Measurements from ENCODE around the gene DOCK11. TPM values are rescaled to one million over a fixed set of nuclear protein-coding genes. Genes with fewer than 3 reads are reported as not detected.

The DOCK11 gene
- total and polyA plus RNA-seq, 9 of the 15 experiments (the other 6 are each of a cell fraction or from before 2014, with no cell fraction given): 41.8 to 77.8 (median 50.9) TPM

GRCh38 chrX:118495958-118496762 is 545 bp downstream of the DOCK11 start (continued):
- TF ChIP-seq E2F5 (CRISPR knock-in tag; IDR thresholded peaks at IDR 0.05) (no peak), PRDM10 (IDR thresholded peaks at IDR 0.05; ENCODE audit: partially characterized antibody) (peak; percentile 44), POLR2AphosphoS5 (IDR thresholded peaks at IDR 0.05; ENCODE audit: control insufficient read depth, insufficient read depth, low read depth, low read length) (no peak), PURB (CRISPR knock-in tag; IDR thresholded peaks at IDR 0.05; ENCODE audit: low read depth) (no peak), ZNF354B (CRISPR knock-in tag; IDR thresholded peaks at IDR 0.05) (no peak), CXXC5 (CRISPR knock-in tag; IDR thresholded peaks at IDR 0.05) (0 out of 2 replicates have a peak, but pooled peaks have one; percentile 7), MXI1 (IDR thresholded peaks at IDR 0.05; ENCODE audit: low read depth, low read length) (no peak), CHD1 (IDR thresholded peaks at IDR 0.05; ENCODE audit: low read length) (peak; percentile 52), ZNF277 (CRISPR knock-in tag; IDR thresholded peaks at IDR 0.05; ENCODE audit: borderline replicate concordance) (no peak), KDM5B (IDR thresholded peaks at IDR 0.05; ENCODE audit: insufficient replicate concordance, low read depth, low read length) (peak; percentile 44), ZNF79 (CRISPR knock-in tag; IDR thresholded peaks at IDR 0.05; ENCODE audit: low read depth) (no peak), WHSC1 (IDR thresholded peaks at IDR 0.05; ENCODE audit: low read length) (no peak), HIVEP1 (CRISPR knock-in tag; IDR thresholded peaks at IDR 0.05) (no peak), CCNT2 (IDR thresholded peaks at IDR 0.05; ENCODE audit: borderline replicate concordance, extremely low read depth, insufficient read length, low read depth, low read length) (no peak), ZBTB11 (CRISPR knock-in tag; IDR thresholded peaks at IDR 0.05) (no peak), CTBP1 (IDR thresholded peaks at IDR 0.05; ENCODE audit: borderline replicate concordance) (peak; percentile 55), KDM1A (IDR thresholded peaks at IDR 0.05) (peak in 1 of 2 experiments; percentile 75; a peak in 2 of 4 replicates)
